ENCODE results near the gene RTP4.

Gene RTP4, protein sequence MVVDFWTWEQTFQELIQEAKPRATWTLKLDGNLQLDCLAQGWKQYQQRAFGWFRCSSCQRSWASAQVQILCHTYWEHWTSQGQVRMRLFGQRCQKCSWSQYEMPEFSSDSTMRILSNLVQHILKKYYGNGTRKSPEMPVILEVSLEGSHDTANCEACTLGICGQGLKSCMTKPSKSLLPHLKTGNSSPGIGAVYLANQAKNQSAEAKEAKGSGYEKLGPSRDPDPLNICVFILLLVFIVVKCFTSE

DNA sequence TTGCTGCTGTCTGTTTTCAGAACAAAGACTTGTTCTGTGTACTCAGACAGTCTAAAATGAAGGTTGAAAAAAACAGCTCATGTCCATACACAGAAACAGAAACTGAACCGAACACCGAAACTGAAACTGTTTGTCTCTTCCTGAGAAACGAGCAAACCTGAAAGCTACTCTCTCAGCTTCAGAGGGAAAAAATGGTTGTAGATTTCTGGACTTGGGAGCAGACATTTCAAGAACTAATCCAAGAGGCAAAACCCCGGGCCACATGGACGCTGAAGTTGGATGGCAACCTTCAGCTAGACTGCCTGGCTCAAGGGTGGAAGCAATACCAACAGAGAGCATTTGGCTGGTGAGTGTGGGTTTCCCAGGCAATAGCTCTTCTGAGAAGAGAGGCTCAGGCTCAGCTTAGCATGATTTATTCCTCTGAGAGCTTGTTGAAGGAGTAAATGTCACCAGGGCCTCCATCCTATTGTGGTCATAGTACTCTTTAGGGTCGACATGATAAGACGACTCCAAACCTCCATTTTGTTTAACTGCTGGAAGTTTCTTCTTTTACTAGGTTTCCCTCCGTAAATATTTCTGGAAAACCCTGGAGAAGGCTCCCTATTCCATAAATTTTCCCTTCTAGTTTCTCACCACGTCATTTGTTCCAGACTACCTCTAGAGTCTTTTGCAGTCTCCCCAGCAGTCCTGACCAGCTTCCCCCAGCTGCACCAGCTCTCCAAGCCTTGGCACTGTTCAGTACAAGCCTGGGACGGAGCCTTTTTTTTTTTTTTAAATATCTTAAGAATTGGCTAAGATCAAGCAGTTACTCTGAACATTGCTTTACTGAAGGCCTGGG lies at the start of gene RTP4:
RTP4 (plus strand) TSS at position 135 of the 838 bp plus-strand sequence; CDS start at position 192, 57 bp downstream.
- no peak for DNase-seq

DNA sequence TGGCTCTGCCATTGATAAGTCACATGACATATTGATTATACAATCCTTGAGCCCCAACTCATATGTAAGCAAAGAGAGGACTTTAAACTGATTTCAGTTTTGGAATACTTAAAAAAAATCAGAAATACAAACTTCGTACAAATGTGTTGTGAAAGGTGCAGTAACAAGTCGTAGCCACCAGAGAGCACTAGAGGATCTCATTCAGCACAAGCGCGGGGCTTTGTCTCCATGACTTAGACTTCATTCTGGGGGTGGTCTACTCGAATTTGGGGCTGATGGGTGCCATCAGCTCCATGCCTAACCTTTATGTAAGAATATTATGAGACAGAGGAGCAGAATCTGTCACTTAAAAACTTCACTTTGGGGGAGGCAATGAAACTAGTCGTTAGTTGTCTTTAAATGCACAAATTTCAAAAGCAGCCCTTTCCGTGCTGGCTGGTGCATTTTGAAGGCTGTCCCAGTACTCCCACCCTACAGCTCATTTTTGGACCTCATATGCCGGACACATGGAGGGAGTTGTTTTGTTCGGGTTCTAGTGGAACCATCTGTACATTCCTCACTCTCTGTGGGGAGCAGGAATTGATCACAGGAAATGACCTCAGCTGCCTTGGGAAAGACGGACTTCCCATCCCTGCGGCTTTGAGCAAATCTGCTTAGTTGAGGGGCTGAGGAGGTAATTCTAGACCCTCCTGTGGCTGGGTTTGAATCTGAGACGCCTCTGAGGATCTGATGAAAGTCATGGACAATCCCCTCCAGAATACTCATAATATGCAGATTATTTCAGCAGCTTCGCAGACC lies 49.2 kb upstream of the RTP4 start:
- peak; percentile 46 for DNase-seq

- DNase-seq, result no peak
These were observed 48.4 kb upstream of the RTP4 start for GRCh38 chr3:187319699-187320302.

- DNase-seq, result no peak
These were observed 46.4 kb upstream of the RTP4 start for GRCh38 chr3:187321766-187322165.

DNA sequence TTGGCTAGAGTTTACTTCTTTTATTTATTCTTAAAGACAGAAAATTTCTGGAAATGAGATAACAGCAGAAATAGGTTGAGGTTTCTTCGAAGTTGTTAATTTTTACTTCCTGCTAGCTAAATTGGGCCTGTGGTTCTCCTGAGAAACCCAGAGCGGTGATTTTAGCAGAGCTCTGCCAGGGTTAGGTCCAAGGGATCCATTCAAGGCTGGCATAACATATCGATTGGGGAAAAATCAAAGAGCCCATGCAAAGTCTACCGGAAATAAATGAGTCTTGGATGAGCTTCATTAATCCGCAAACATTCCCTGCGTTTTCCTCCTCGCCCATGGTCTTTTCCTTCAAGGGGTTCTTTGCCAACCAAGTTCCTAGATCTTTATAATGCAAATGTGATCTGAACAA lies 45.9 kb upstream of the RTP4 start:
- no peak for DNase-seq

DNA sequence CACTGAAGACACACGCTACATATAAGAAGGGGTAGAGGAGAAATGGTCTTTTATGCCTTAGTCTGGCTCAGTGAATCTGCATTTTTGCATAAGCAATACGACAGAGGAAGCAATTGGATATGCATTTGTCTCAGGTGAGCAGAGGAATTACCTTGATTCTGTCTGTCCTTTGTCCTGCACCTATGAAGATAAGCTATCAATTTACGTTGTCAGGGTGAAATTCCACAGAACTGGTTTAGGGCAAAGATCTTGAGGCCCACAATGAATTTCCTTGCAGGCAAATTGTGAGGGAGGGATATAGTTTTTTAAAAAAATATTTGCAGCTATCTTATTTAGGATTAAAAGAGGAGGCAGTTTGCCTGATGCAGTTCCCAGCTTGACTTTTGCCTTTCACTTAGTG lies 45.1 kb upstream of the RTP4 start:
- DNase-seq, result no peak

DNA sequence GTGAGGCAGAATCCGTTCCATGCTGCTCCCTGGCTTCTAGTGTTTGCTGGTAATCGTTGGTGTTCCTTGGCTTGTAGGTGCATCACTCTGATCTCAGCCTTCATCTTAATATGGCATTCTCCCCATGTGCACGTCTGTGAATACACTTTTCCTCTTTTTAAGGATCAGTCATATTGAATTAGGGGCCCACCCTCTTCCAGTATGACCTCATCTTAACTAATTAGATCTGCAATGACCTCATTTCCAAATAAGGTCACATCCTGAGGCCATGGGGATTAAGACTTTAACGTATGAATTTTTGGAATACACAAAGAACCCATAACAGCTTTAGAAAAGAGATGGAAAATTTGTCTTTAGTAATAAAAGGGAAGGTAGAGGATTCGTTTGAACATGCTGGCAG lies 42.6 kb upstream of the RTP4 start:
- no peak for DNase-seq

- no peak for DNase-seq
These were observed 40.3 kb upstream of the RTP4 start for GRCh38 chr3:187327845-187328244.

GRCh38 chr3:187328691-187329090 lies 39.5 kb upstream of the RTP4 start:
- DNase-seq, result no peak

DNA sequence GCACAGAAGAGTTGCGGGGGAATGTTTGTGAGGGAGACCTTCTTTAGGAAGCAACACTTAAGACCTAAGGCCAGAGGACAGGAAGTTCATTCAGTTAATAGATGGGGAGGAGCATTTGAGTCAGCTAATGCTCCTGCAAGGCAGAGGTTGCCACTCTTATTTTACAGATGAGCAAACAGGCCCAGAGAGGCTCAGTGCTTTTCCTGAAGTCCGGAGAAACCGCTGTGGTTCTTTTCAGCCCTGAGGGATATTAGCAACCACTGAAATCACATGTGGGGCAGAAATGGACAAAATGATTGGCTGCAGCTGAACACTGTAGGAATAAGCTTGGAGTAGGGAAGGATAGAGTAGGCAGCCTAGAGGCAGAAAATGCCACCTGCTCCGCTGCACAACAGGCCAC lies 33.3 kb upstream of the RTP4 start:
- no peak for DNase-seq

DNA sequence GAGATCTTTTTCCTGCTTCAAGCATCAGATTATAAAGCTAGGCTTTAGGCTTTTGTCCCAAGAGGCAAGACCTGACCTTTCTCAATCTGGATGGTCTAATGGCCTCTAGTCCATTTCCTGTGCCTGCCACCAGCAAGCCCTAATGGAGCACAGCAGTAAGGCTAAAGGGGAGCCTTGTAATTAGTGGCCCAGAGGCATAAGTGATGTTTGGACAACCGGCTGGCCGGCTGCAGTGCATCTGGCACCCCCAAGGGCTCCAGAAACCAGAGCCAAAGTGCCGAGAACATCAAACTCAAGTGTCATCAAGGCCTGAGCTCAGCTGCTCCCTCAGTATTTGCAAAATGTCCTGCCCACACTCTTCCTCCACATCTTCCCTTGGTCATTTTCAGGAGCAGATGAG lies 31.9 kb upstream of the RTP4 start:
- DNase-seq, result no peak

DNA sequence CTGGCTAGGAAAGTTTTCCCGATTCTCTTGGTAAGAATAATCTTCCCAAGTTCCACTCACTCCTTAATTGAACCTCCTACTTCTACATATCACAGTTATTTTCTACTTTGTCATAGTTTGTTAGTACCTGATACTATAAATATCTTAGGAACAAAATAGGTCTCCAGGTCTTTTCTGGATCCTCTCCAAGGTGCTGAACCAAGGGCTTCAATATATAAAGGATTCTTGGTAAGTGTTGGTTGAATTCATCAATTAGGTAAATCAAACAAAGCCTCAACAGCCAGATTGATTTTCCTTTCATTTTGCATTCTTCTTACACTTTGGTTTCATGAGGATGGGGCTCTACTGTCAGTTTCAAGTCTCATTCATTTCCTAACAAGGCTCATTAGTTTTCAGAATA lies 27.6 kb upstream of the RTP4 start:
- DNase-seq, result no peak

- no peak for DNase-seq
These were observed 25.9 kb upstream of the RTP4 start for GRCh38 chr3:187342255-187342654.

- DNase-seq, result no peak
These were observed 24.5 kb upstream of the RTP4 start for GRCh38 chr3:187343670-187344069.

- no peak for DNase-seq
These were observed 15.3 kb upstream of the RTP4 start for GRCh38 chr3:187352581-187353575.

- DNase-seq, result no peak
These were observed 10.1 kb upstream of the RTP4 start for GRCh38 chr3:187358068-187358467.

DNA sequence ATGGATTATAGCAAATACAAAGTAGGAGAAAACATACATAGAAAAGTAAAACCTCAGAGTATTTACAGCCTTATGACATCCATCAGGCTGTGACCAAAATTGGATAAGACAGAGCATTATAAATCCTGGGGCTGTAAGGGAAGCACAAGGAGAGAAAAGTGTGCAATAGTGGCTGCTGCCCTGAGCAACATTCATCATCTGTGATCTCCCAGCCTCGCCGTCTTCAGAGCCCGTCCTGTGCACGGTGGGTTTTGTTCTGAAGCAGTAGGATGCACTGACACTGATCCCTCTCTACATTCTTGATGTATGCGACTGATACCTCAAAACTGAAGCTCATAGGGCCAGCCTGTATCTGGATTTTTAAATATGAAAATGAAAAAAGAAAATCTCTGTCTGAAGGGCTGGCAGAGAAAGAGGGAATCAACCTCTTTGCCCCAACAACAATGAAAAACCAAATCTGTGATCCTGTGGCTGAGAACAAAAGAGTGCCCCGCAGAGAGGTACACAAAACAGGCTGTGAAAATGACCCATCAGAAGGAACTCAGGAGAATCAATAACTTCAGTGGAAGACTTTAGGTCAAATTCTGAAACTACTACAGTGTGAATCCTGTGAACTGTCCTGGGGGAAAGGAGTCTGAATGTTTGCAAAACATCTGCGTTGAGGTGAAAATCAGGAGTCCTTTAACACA lies 8.2 kb upstream of the RTP4 start:
- DNase-seq, result no peak

DNA sequence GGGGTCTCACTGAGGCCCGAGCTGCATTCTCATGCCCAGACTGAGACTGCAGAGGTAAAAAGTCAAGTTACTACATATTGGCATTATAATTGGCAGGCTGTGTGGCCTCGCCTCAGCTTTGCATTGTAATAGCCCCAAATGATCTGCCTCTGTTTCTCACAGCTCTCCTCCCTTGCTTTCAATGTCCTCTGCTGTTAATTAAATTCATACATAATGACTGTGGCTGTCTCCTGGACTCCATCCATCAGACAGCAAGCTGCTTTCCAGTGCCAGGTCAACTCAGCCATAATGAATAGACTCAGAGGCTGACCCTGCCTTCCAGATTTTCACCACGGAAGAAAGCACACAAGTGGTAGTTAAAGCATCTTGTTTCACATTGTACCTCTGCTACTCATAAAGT lies 7.6 kb upstream of the RTP4 start:
- no peak for DNase-seq

GRCh38 chr3:187361835-187362234 lies 6.3 kb upstream of the RTP4 start:
- no peak for DNase-seq

GRCh38 chr3:187367561-187368103 lies 553 bp upstream of the RTP4 start:
- no peak for DNase-seq

DNA sequence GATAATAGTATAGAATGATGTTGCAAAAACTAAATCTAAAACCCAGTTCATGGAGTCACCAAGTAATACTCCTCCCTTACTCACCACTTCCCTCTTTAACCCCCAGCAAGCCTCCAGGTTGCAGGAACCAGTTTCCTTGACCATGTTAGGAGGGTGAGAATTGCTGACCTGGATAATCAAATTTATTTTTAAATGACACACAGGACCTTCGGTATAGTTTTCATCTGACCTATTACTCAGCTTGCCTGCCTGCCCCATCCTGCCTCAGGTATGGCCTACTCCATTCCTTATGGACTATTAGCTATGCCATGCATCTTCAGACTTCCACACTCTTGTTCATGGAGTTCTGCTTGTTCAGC lies 883 bp downstream of the RTP4 start:
- DNase-seq, result no peak

Data from NCI-H2227 treated with DMSO at 0.1 percent for 48 hours (cell line).